ENCODE measurements around the gene SCN10A. TPM values are rescaled to one million over a fixed set of nuclear protein-coding genes. Genes with fewer than 3 reads are reported as not detected.

SCN10A gene
- polyA plus RNA-seq, 1 of the 3 experiments (the other 2 are of a cell fraction) = not detected

DNA sequence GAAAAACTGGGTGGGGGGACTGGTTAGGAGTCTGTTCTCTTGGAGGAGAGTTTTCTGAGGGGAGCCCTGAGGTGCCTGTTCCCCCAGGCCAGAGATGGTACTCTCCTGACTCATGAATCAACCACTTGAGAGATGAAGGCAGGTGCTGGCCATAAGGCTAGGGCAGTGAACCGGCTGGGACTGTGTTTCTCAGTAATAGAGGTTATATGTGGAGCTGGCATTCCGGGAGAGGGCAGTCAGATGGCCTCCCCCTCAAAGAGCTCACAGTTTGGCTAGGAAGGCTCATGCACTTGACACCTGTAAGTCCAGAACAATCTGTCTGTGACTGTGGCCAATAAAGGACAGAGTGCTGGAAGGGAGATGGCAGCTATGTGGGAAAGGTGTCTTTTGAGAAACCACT lies 10.0 kb upstream of the SCN10A start (continued):
- TF ChIP-seq, protein P1, sequence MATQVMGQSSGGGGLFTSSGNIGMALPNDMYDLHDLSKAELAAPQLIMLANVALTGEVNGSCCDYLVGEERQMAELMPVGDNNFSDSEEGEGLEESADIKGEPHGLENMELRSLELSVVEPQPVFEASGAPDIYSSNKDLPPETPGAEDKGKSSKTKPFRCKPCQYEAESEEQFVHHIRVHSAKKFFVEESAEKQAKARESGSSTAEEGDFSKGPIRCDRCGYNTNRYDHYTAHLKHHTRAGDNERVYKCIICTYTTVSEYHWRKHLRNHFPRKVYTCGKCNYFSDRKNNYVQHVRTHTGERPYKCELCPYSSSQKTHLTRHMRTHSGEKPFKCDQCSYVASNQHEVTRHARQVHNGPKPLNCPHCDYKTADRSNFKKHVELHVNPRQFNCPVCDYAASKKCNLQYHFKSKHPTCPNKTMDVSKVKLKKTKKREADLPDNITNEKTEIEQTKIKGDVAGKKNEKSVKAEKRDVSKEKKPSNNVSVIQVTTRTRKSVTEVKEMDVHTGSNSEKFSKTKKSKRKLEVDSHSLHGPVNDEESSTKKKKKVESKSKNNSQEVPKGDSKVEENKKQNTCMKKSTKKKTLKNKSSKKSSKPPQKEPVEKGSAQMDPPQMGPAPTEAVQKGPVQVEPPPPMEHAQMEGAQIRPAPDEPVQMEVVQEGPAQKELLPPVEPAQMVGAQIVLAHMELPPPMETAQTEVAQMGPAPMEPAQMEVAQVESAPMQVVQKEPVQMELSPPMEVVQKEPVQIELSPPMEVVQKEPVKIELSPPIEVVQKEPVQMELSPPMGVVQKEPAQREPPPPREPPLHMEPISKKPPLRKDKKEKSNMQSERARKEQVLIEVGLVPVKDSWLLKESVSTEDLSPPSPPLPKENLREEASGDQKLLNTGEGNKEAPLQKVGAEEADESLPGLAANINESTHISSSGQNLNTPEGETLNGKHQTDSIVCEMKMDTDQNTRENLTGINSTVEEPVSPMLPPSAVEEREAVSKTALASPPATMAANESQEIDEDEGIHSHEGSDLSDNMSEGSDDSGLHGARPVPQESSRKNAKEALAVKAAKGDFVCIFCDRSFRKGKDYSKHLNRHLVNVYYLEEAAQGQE (IDR thresholded peaks at IDR 0.05; ENCODE audit: low read depth, low read length) = no peak
- TF ChIP-seq MXI1 (IDR thresholded peaks at IDR 0.05; ENCODE audit: low read depth, low read length) = no peak
- TF ChIP-seq YY1 (IDR thresholded peaks at IDR 0.05; ENCODE audit: low read depth) = no peak
- TF ChIP-seq ELF1 (IDR thresholded peaks at IDR 0.05) = no peak
- no peak for TF ChIP-seq FOSL2 (IDR thresholded peaks at IDR 0.05; ENCODE audit: borderline replicate concordance, low read depth)
- no peak for TF ChIP-seq NRF1 (IDR thresholded peaks at IDR 0.05; ENCODE audit: low read depth, low read length)
- no peak for TF ChIP-seq RAD21 (IDR thresholded peaks at IDR 0.05; ENCODE audit: low read length)
- TF ChIP-seq SIN3A (IDR thresholded peaks at IDR 0.05; ENCODE audit: borderline replicate concordance, low read depth, low read length) = no peak
- TF ChIP-seq TEAD4 (IDR thresholded peaks at IDR 0.05; ENCODE audit: borderline replicate concordance, insufficient read depth) = no peak
- TF ChIP-seq, protein P2, sequence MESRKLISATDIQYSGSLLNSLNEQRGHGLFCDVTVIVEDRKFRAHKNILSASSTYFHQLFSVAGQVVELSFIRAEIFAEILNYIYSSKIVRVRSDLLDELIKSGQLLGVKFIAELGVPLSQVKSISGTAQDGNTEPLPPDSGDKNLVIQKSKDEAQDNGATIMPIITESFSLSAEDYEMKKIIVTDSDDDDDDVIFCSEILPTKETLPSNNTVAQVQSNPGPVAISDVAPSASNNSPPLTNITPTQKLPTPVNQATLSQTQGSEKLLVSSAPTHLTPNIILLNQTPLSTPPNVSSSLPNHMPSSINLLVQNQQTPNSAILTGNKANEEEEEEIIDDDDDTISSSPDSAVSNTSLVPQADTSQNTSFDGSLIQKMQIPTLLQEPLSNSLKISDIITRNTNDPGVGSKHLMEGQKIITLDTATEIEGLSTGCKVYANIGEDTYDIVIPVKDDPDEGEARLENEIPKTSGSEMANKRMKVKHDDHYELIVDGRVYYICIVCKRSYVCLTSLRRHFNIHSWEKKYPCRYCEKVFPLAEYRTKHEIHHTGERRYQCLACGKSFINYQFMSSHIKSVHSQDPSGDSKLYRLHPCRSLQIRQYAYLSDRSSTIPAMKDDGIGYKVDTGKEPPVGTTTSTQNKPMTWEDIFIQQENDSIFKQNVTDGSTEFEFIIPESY (IDR thresholded peaks at IDR 0.05; ENCODE audit: borderline replicate concordance, low read depth) = no peak
- TF ChIP-seq TAF1 (IDR thresholded peaks at IDR 0.05; ENCODE audit: borderline replicate concordance, low read depth, low read length) = no peak

DNA sequence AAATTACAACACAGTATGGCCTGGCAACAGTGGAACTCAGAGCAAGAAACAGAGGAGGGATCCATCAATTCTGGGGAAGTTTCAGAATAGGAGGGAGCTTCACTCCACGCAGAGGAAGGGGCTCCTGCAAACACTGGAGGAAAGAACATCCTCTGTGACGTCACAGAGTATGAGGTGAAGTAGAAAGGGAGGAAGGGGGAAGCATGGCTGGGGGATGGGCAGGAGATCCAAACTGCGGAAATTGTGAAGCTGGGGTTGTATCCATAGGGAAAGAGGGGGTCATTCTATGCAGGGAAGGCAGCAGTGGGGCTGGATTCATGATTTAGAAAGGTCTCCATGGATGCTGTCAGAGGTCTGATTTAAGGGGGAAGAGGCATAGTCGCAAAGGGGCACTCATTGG lies 8.3 kb upstream of the SCN10A start:
- no peak overlapping the region for H2AFZ ChIP-seq (ENCODE audit: low read depth)
- CTCF ChIA-PET = interaction anchor here (0.6 to 1.1 kb wide), 4 partner anchors 12 to 468 kb away, joined by 3 read pairs; no protein-coding TSS in a partner anchor
- no peak for TF ChIP-seq YY1 (IDR thresholded peaks at IDR 0.05; ENCODE audit: low read depth)
- TF ChIP-seq CHD2 (IDR thresholded peaks at IDR 0.05; ENCODE audit: low read length, partially characterized antibody) = no peak
- TF ChIP-seq, protein P3, sequence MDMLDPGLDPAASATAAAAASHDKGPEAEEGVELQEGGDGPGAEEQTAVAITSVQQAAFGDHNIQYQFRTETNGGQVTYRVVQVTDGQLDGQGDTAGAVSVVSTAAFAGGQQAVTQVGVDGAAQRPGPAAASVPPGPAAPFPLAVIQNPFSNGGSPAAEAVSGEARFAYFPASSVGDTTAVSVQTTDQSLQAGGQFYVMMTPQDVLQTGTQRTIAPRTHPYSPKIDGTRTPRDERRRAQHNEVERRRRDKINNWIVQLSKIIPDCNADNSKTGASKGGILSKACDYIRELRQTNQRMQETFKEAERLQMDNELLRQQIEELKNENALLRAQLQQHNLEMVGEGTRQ (IDR thresholded peaks at IDR 0.05; ENCODE audit: borderline replicate concordance, low read depth, low read length) = no peak
- TF ChIP-seq, protein P4, sequence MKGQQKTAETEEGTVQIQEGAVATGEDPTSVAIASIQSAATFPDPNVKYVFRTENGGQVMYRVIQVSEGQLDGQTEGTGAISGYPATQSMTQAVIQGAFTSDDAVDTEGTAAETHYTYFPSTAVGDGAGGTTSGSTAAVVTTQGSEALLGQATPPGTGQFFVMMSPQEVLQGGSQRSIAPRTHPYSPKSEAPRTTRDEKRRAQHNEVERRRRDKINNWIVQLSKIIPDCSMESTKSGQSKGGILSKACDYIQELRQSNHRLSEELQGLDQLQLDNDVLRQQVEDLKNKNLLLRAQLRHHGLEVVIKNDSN (IDR thresholded peaks at IDR 0.05; ENCODE audit: borderline replicate concordance, low read depth) = no peak
- TF ChIP-seq, protein P2 (IDR thresholded peaks at IDR 0.05; ENCODE audit: borderline replicate concordance, low read depth) = no peak
- TF ChIP-seq, protein P5, sequence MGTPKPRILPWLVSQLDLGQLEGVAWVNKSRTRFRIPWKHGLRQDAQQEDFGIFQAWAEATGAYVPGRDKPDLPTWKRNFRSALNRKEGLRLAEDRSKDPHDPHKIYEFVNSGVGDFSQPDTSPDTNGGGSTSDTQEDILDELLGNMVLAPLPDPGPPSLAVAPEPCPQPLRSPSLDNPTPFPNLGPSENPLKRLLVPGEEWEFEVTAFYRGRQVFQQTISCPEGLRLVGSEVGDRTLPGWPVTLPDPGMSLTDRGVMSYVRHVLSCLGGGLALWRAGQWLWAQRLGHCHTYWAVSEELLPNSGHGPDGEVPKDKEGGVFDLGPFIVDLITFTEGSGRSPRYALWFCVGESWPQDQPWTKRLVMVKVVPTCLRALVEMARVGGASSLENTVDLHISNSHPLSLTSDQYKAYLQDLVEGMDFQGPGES (IDR thresholded peaks at IDR 0.05; ENCODE audit: low read depth, low read length) = no peak
- TF ChIP-seq, protein P6, sequence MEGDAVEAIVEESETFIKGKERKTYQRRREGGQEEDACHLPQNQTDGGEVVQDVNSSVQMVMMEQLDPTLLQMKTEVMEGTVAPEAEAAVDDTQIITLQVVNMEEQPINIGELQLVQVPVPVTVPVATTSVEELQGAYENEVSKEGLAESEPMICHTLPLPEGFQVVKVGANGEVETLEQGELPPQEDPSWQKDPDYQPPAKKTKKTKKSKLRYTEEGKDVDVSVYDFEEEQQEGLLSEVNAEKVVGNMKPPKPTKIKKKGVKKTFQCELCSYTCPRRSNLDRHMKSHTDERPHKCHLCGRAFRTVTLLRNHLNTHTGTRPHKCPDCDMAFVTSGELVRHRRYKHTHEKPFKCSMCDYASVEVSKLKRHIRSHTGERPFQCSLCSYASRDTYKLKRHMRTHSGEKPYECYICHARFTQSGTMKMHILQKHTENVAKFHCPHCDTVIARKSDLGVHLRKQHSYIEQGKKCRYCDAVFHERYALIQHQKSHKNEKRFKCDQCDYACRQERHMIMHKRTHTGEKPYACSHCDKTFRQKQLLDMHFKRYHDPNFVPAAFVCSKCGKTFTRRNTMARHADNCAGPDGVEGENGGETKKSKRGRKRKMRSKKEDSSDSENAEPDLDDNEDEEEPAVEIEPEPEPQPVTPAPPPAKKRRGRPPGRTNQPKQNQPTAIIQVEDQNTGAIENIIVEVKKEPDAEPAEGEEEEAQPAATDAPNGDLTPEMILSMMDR (IDR thresholded peaks at IDR 0.05) = no peak
- TF ChIP-seq SMC3 (IDR thresholded peaks at IDR 0.05; ENCODE audit: low read depth, low read length) = no peak
- no peak for TF ChIP-seq RCOR1 (IDR thresholded peaks at IDR 0.05; ENCODE audit: low read length)
- no peak for TF ChIP-seq TCF12 (IDR thresholded peaks at IDR 0.05)

More for the DNA sequence above, 8.3 kb upstream of the SCN10A start:
- Histone ChIP-seq H3F3A (replicated peaks; ENCODE audit: insufficient read depth) (no peaks in the 10 kb centered on the region), H3K79me2 (ENCODE audit: insufficient read depth) (no peaks in the 10 kb centered on the region), H3K9ac (no peak overlapping the region), H3K27me3 (ENCODE audit: insufficient read depth) (no peaks in the 10 kb centered on the region), H3K4me3 (ENCODE audit: low read depth in 2 of 2, low read length in 1 of 2) (no peak overlapping the region), H3K4me2 (no peak overlapping the region), H3K4me1 (ENCODE audit: control insufficient read depth in 1 of 2, insufficient read depth in 2 of 2, low read depth in 1 of 2, low read length in 1 of 2) (peaks cover 9 to 14% of the 10 kb centered on the region in 2 experiments; a peak in 3 of 4 replicates), H3K27ac (ENCODE audit: low read depth in 2 of 2, low read length in 1 of 2) (no peak overlapping the region), H3K9me2 (no peaks in the 10 kb centered on the region), H3K36me3 (replicated peaks in 1 of 2; ENCODE audit: control insufficient read depth in 1 of 2, insufficient read depth in 2 of 2, low read length in 1 of 2) (no peaks in the 10 kb centered on the region), H3K9me3 (no peaks in the 10 kb centered on the region), H4K20me1 (ENCODE audit: insufficient read depth) (no peaks in the 10 kb centered on the region)
- POLR2A ChIA-PET = no interaction called here
- DNase-seq = no peak
- WGBS (ENCODE audit: low lambda C conversion rate) = 37% methylated on average over 4 of the region's 4 CpGs

All from SK-N-SH (cell line).